Calu3 (cell line): Measurements from ENCODE around the gene FA2H. TPM values are rescaled to one million over a fixed set of nuclear protein-coding genes. Genes with fewer than 3 reads are reported as not detected.

ENCODE experiments used
- BruUV-seq: library from RNA; stranded (reverse); fragments of 400-500 nt; replicated peaks from 2 replicates; lab custom pipeline; 2021; lab: Mats Ljungman, UMichigan
- CTCF ChIA-PET: fragments of 300-600 bp; sonication (Branson Sonifier 250); formaldehyde crosslinking; loops from one replicate; lab custom pipeline; 2022; ENCODE audit warnings: antibody characterized with exemption; lab: Charles Lee
- DNase-seq: peaks from one replicate; pipeline ENCODE4 v3.0.0; 2022
- H3K27ac Mint-ChIP-seq: one replicate; pipeline ENCODE4 v1.8.0; 2022; ENCODE audit warnings: mixed read lengths; ENCODE audit not compliant: unreplicated experiment
- H3K27me3 Mint-ChIP-seq: one replicate; pipeline ENCODE4 v1.8.0; 2022; ENCODE audit warnings: mixed read lengths; ENCODE audit not compliant: unreplicated experiment
- H3K36me3 Mint-ChIP-seq: one replicate; pipeline ENCODE4 v1.8.0; 2022; ENCODE audit warnings: mild to moderate bottlenecking, moderate library complexity, mixed read lengths; ENCODE audit not compliant: insufficient read depth, unreplicated experiment
- H3K4me1 Mint-ChIP-seq: one replicate; pipeline ENCODE4 v1.8.0; 2022; ENCODE audit warnings: mild to moderate bottlenecking, low read depth, mixed read lengths; ENCODE audit not compliant: unreplicated experiment
- H3K4me3 Mint-ChIP-seq: one replicate; pipeline ENCODE4 v1.8.0; 2022; ENCODE audit warnings: mild to moderate bottlenecking, low read depth, moderate library complexity, mixed read lengths; ENCODE audit not compliant: unreplicated experiment
- H3K9me3 Mint-ChIP-seq: one replicate; pipeline ENCODE4 v1.8.0; 2022; ENCODE audit warnings: low read depth, mixed read lengths; ENCODE audit not compliant: unreplicated experiment
- CTCF ChIP-seq: fragments of 200-600 bp; IDR thresholded peaks from one replicate; pipeline ENCODE4 v1.8.0; 2022; ENCODE audit warnings: antibody characterized with exemption; ENCODE audit not compliant: unreplicated experiment
- intact Hi-C: fragments of 100-400 bp; cut with micrococcal nuclease; formaldehyde crosslinking; loops from one replicate; pipeline ENCODE4 v1.10.0; 2022; ENCODE audit not compliant: unreplicated experiment
- total RNA-seq: library from RNA; stranded (reverse); gene quantifications from 2 replicates; pipeline ENCODE4 v1.2.3, GENCODE V29; 2022

FA2H gene
- total RNA-seq, 1 experiment from 2014 or later: 74.2 TPM

GRCh38 chr16:74721716-74722115 lies 52.9 kb downstream of the FA2H start:
- no peak overlapping the region for H3K27ac Mint-ChIP-seq
- no TSS peak for BruUV-seq
- peaks cover 50% of the 10 kb centered on the region for H3K36me3 Mint-ChIP-seq
- H3K4me1 Mint-ChIP-seq: no peaks in the 10 kb centered on the region
- no peak for DNase-seq
- TF ChIP-seq CTCF: no peak
- H3K27me3 Mint-ChIP-seq: no peaks in the 10 kb centered on the region
- CTCF ChIA-PET: no interaction called here
- H3K9me3 Mint-ChIP-seq: no peaks in the 10 kb centered on the region
- intact Hi-C loops: no loop called here
- H3K4me3 Mint-ChIP-seq: no peak overlapping the region

DNA sequence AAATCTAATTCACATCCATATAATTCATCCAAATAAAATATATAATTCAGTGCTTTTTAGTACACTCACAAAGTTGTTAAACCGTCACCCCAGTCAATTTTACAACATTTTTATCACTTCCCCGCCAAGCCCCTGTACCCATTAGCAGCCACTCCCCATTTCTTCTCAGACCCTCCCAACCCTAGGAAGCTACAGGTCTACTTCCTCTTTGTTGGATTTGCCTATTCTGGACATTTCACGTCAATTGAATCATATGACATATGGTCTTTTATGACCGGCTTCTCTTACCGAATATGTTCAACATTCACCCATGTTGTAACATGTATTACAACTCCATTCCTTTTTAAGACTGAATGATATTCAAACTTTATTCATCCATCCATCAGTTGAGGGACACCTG lies 54.0 kb downstream of the FA2H start:
- no peaks in the 10 kb centered on the region for H3K9me3 Mint-ChIP-seq
- intact Hi-C loops: no loop called here
- no peak for DNase-seq
- no peak for TF ChIP-seq CTCF
- H3K4me1 Mint-ChIP-seq: no peaks in the 10 kb centered on the region
- H3K36me3 Mint-ChIP-seq: peaks cover 50% of the 10 kb centered on the region
- no peak overlapping the region for H3K4me3 Mint-ChIP-seq
- no peak overlapping the region for H3K27ac Mint-ChIP-seq
- no peaks in the 10 kb centered on the region for H3K27me3 Mint-ChIP-seq
- BruUV-seq: no TSS peak
- CTCF ChIA-PET: interaction anchor here (0.9 kb wide), 1 partner anchor 15 kb away, joined by 3 read pairs; no protein-coding TSS in a partner anchor

GRCh38 chr16:74718741-74719610 lies 55.6 kb downstream of the FA2H start:
- Mint-ChIP-seq H3K27ac (no peak overlapping the region), H3K4me3 (no peak overlapping the region), H3K9me3 (no peaks in the 10 kb centered on the region), H3K4me1 (no peaks in the 10 kb centered on the region), H3K27me3 (no peaks in the 10 kb centered on the region), H3K36me3 (peaks cover 58% of the 10 kb centered on the region)
- intact Hi-C loops: no loop called here
- BruUV-seq: no TSS peak
- no peak for DNase-seq
- CTCF ChIA-PET: interaction anchor here (0.6 kb wide), 1 partner anchor 1597 kb away, joined by 3 read pairs; no protein-coding TSS in a partner anchor
- TF ChIP-seq CTCF: no peak

- no TSS peak for BruUV-seq
- CTCF ChIA-PET: no interaction called here
- Mint-ChIP-seq H3K4me3 (no peak overlapping the region), H3K27ac (no peak overlapping the region), H3K9me3 (no peaks in the 10 kb centered on the region), H3K27me3 (no peaks in the 10 kb centered on the region), H3K36me3 (peaks cover 52% of the 10 kb centered on the region), H3K4me1 (no peaks in the 10 kb centered on the region)
- no peak for DNase-seq
- TF ChIP-seq CTCF: no peak
- intact Hi-C loops: no loop called here
Observed at GRCh38 chr16:74718140-74718539, 56.5 kb downstream of the FA2H start.
